Liver (tissue), 9 donors: ENCODE data around the gene IRF6. TPM values are rescaled to one million over a fixed set of nuclear protein-coding genes. Genes with fewer than 3 reads are reported as not detected.
A peak's percentile ranks its signal among the peaks of the same experiment; 100 is the strongest.

ENCODE experiments used
- DNase-seq: peaks from one replicate; pipeline ENCODE4 v3.0.0-alpha.2; 2017; ENCODE audit warnings: low spot score
- H3K27ac ChIP-seq, 2 donors: one replicate each; pipeline ENCODE4 v1.7.0; 2013; ENCODE audit warnings: inconsistent platforms in 2 of 2, low read length in 2 of 2, control low read depth in 1 of 2, low read depth in 1 of 2, mild to moderate bottlenecking in 1 of 2
- H3K27me3 ChIP-seq, 4 donors: one replicate each; pipeline versions ENCODE4 v1.6.1 to v1.7.0; 2013; ENCODE audit warnings: low read length in 3 of 4, inconsistent platforms in 1 of 4, mild to moderate bottlenecking in 1 of 4, moderate library complexity in 1 of 4; ENCODE audit not compliant: control insufficient read depth in 4 of 4, insufficient read depth in 4 of 4
- H3K36me3 ChIP-seq, 4 donors: one replicate each; pipeline versions ENCODE4 v1.6.1 to v1.7.0; 2013; ENCODE audit warnings: low read length in 3 of 4, mild to moderate bottlenecking in 3 of 4, low read depth in 1 of 4, moderate library complexity in 1 of 4; ENCODE audit not compliant: control insufficient read depth in 4 of 4, insufficient read depth in 3 of 4
- H3K4me1 ChIP-seq, 4 donors: one replicate each; pipeline versions ENCODE4 v1.6.1 to v1.7.0; 2013; ENCODE audit warnings: low read length in 3 of 4, mild to moderate bottlenecking in 3 of 4, moderate library complexity in 1 of 4; ENCODE audit not compliant: control insufficient read depth in 4 of 4, insufficient read depth in 4 of 4
- H3K4me3 ChIP-seq, 3 donors: one replicate each; pipeline versions ENCODE4 v1.6.1 to v1.7.0; 2013; ENCODE audit warnings: low read length in 3 of 3, control low read depth in 1 of 3, low read depth in 1 of 3, mild to moderate bottlenecking in 1 of 3
- H3K9ac ChIP-seq, 2 donors: one replicate each; pipeline ENCODE4 v1.7.0; 2013; ENCODE audit warnings: low read length in 2 of 2, mild to moderate bottlenecking in 2 of 2, moderate library complexity in 2 of 2, control low read depth in 1 of 2, low read depth in 1 of 2
- H3K9me3 ChIP-seq, 4 donors: one replicate each; pipeline versions ENCODE4 v1.6.1 to v1.7.0; 2013; ENCODE audit warnings: low read length in 3 of 4; ENCODE audit not compliant: control insufficient read depth in 4 of 4
- EGR1 ChIP-seq, 2 donors: IDR thresholded peaks; 2 replicates each; pipeline ENCODE4 v1.6.1; 2016 to 2018; ENCODE audit warnings: antibody characterized with exemption in 2 of 2, low read depth in 2 of 2
- FOXA2 ChIP-seq: IDR thresholded peaks from 2 replicates; pipeline ENCODE4 v1.6.1; 2016; ENCODE audit warnings: antibody characterized with exemption
- GABPA ChIP-seq, 2 donors: IDR thresholded peaks in 1 of 2; conservative IDR thresholded peaks in 1 of 2; 2 replicates each; pipeline ENCODE4 v1.6.1; 2016; ENCODE audit warnings: antibody characterized with exemption in 2 of 2, mild to moderate bottlenecking in 1 of 2, moderate library complexity in 1 of 2
- HNF4A ChIP-seq, 2 donors: conservative IDR thresholded peaks; 2 replicates each; pipeline ENCODE4 v1.6.1; 2016; ENCODE audit warnings: antibody characterized with exemption in 2 of 2, mild to moderate bottlenecking in 2 of 2
- HNF4G ChIP-seq: IDR thresholded peaks from 2 replicates; pipeline ENCODE4 v1.6.1; 2016; ENCODE audit warnings: antibody characterized with exemption
- JUND ChIP-seq, 2 donors: IDR thresholded peaks; 2 replicates each; pipeline ENCODE4 v1.6.1; 2016; ENCODE audit warnings: antibody characterized with exemption in 2 of 2
- RAD21 ChIP-seq, 2 donors: IDR thresholded peaks; 2 replicates each; pipeline ENCODE4 v1.6.1; 2016; ENCODE audit warnings: antibody characterized with exemption in 2 of 2, mild to moderate bottlenecking in 2 of 2
- RXRA ChIP-seq, 2 donors: IDR thresholded peaks; 2 replicates each; pipeline ENCODE4 v1.6.1; 2017 to 2018; ENCODE audit warnings: antibody characterized with exemption in 2 of 2, mild to moderate bottlenecking in 1 of 2
- SP1 ChIP-seq: IDR thresholded peaks from 2 replicates; pipeline ENCODE4 v1.6.1; 2018; ENCODE audit warnings: antibody characterized with exemption, mild to moderate bottlenecking
- TAF1 ChIP-seq: conservative IDR thresholded peaks from 2 replicates; pipeline ENCODE4 v1.6.1; 2016; ENCODE audit warnings: antibody characterized with exemption, mild to moderate bottlenecking
- YY1 ChIP-seq: IDR thresholded peaks from 2 replicates; pipeline ENCODE4 v1.6.1; 2016; ENCODE audit warnings: antibody characterized with exemption, mild to moderate bottlenecking
- WGBS: extraction: QIAGEN DNeasy Blood & Tissue Kit; methylation state at CpG from one replicate; pipeline ENCODE4 v1.1.7; 2013; 5-methylcytosine and 5-hydroxymethylcytosine counted together
- polyA plus RNA-seq, 2 donors: library from polyadenylated mRNA; stranded (reverse) in 1 of 2; unstranded in 1 of 2; fragments of 200-250 nt in 1 of 2; fragments of >200 nt in 1 of 2; fragmentation: Nextera tagmentation in 1 of 2; extraction: Ambion mirVana in 1 of 2; gene quantifications; one replicate each; pipeline versions ENCODE4 v1.2.1 to v1.2.3, GENCODE V29; 2013 to 2015
- total RNA-seq, 2 donors: library from RNA; depleted of rRNA; stranded (reverse); fragments of >200 nt; gene quantifications; one replicate each; pipeline ENCODE4 v1.2.3, GENCODE V29; 2014
- TF ChIP-seq, protein P1 (sequence below): IDR thresholded peaks from 2 replicates; pipeline ENCODE4 v1.6.1; 2016; ENCODE audit warnings: antibody characterized with exemption, mild to moderate bottlenecking
- TF ChIP-seq, protein P2 (sequence below): IDR thresholded peaks from 2 replicates; pipeline ENCODE4 v1.6.1; 2016; ENCODE audit warnings: antibody characterized with exemption
- TF ChIP-seq, protein P3 (sequence below): fragments of 150-350 bp; IDR thresholded peaks from 2 replicates; pipeline ENCODE4 v1.5.1; 2017; ENCODE audit warnings: improper control_type of control experiment, low read depth, low read length; ENCODE audit not compliant: missing input control
- TF ChIP-seq, protein P4 (sequence below): IDR thresholded peaks from 2 replicates; pipeline ENCODE4 v1.6.1; 2016; ENCODE audit warnings: antibody characterized with exemption
- donor health status: healthy.
- donor health status: healthy.
- donor health status: healthy.
- donor health status: healthy.
- donor health status: healthy.

Gene IRF6
- total and polyA plus RNA-seq, 4 donors: 0.51 to 29.3 (median 14.3) TPM

DNA sequence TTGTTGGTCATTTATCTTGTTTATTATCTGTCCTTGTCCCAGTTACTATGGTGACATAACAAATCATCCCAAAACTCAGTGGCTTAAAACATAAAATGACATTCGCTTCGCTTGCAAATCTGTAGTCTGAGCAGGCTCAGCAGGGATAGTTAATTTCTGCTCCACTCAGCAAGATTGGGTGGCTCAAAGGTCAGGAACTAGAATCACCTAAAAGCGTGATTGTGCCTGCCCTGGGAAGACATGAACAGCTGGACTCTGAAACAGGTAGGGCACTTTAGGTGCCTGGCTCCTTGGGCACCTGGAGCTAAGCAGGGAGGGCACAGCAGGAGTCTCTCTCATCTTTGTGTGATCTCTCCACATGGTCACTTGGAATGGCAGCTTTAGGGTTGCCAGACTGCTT lies 64.7 kb downstream of the IRF6 start:
- DNase-seq: no peak
- Histone ChIP-seq H3K36me3 (peaks cover 0 to 9% (median 3%) of the 10 kb centered on the region in 4 donors), H3K4me1 (peaks cover 0 to 40% (median 34%) of the 10 kb centered on the region in 4 donors), H3K27me3 (no peaks in the 10 kb centered on the region), H3K4me3 (no peak overlapping the region), H3K9me3 (no peaks in the 10 kb centered on the region), H3K27ac (peak overlapping the region; percentile 77 to 78), H3K9ac (no peak overlapping the region)
- WGBS: 36% methylated on average over 3 of the region's 3 CpGs
- peak; percentile 38 for TF ChIP-seq YY1
- TF ChIP-seq SP1: peak; percentile 69
- TF ChIP-seq, protein P1, sequence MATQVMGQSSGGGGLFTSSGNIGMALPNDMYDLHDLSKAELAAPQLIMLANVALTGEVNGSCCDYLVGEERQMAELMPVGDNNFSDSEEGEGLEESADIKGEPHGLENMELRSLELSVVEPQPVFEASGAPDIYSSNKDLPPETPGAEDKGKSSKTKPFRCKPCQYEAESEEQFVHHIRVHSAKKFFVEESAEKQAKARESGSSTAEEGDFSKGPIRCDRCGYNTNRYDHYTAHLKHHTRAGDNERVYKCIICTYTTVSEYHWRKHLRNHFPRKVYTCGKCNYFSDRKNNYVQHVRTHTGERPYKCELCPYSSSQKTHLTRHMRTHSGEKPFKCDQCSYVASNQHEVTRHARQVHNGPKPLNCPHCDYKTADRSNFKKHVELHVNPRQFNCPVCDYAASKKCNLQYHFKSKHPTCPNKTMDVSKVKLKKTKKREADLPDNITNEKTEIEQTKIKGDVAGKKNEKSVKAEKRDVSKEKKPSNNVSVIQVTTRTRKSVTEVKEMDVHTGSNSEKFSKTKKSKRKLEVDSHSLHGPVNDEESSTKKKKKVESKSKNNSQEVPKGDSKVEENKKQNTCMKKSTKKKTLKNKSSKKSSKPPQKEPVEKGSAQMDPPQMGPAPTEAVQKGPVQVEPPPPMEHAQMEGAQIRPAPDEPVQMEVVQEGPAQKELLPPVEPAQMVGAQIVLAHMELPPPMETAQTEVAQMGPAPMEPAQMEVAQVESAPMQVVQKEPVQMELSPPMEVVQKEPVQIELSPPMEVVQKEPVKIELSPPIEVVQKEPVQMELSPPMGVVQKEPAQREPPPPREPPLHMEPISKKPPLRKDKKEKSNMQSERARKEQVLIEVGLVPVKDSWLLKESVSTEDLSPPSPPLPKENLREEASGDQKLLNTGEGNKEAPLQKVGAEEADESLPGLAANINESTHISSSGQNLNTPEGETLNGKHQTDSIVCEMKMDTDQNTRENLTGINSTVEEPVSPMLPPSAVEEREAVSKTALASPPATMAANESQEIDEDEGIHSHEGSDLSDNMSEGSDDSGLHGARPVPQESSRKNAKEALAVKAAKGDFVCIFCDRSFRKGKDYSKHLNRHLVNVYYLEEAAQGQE: peak; percentile 24
- TF ChIP-seq RAD21 (IDR thresholded peaks at IDR 0.05): peak in 1 of 2 donors; percentile 44
- TF ChIP-seq, protein P2, sequence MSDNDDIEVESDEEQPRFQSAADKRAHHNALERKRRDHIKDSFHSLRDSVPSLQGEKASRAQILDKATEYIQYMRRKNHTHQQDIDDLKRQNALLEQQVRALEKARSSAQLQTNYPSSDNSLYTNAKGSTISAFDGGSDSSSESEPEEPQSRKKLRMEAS: no peak
- TF ChIP-seq GABPA (IDR thresholded peaks at IDR 0.05 in 1 of 2, conservative IDR thresholded peaks at IDR 0.05 in 1 of 2): no peak
- TF ChIP-seq HNF4A (conservative IDR thresholded peaks at IDR 0.05): peak; percentile 85 to 93
- no peak for TF ChIP-seq TAF1
- peak in 1 of 2 donors; percentile 38 for TF ChIP-seq JUND (IDR thresholded peaks at IDR 0.05)
- TF ChIP-seq EGR1 (IDR thresholded peaks at IDR 0.05; ENCODE audit: low read depth in 2 of 2): no peak
- no peak for TF ChIP-seq FOXA2
- TF ChIP-seq, protein P3, sequence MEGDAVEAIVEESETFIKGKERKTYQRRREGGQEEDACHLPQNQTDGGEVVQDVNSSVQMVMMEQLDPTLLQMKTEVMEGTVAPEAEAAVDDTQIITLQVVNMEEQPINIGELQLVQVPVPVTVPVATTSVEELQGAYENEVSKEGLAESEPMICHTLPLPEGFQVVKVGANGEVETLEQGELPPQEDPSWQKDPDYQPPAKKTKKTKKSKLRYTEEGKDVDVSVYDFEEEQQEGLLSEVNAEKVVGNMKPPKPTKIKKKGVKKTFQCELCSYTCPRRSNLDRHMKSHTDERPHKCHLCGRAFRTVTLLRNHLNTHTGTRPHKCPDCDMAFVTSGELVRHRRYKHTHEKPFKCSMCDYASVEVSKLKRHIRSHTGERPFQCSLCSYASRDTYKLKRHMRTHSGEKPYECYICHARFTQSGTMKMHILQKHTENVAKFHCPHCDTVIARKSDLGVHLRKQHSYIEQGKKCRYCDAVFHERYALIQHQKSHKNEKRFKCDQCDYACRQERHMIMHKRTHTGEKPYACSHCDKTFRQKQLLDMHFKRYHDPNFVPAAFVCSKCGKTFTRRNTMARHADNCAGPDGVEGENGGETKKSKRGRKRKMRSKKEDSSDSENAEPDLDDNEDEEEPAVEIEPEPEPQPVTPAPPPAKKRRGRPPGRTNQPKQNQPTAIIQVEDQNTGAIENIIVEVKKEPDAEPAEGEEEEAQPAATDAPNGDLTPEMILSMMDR: no peak
- TF ChIP-seq HNF4G: peak; percentile 67
- TF ChIP-seq, protein P4, sequence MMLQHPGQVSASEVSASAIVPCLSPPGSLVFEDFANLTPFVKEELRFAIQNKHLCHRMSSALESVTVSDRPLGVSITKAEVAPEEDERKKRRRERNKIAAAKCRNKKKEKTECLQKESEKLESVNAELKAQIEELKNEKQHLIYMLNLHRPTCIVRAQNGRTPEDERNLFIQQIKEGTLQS: no peak
- peak; percentile 78 to 81 for TF ChIP-seq RXRA (IDR thresholded peaks at IDR 0.05)

DNA sequence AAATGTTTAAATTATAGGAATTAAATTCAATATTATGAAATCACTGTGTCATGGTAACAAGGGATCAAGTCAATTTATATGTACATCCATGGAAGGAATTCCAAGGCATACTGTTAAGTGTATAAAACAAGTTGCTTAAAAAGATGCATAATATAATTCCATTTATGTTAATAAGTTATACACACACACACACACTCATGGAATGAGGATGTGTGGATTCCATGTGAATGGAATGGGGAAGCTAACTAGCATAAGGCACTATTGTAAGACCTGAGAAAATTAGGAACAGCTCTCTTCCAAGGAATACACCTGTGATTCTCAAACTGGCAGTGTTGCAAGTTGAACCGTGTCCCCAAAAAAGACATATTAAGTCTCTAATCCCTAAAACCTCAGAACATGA lies 67.7 kb downstream of the IRF6 start:
- H3K9ac ChIP-seq: no peak overlapping the region
- H3K4me3 ChIP-seq: no peak overlapping the region
- 95% methylated on average over 1 of the region's 1 CpG for WGBS
- H3K27ac ChIP-seq: no peak overlapping the region
- TF ChIP-seq HNF4G (no peak), RXRA (IDR thresholded peaks at IDR 0.05) (no peak), RAD21 (IDR thresholded peaks at IDR 0.05) (no peak), SP1 (no peak), GABPA (IDR thresholded peaks at IDR 0.05 in 1 of 2, conservative IDR thresholded peaks at IDR 0.05 in 1 of 2) (no peak), YY1 (no peak), JUND (IDR thresholded peaks at IDR 0.05) (no peak), TAF1 (no peak)
- TF ChIP-seq, protein P3: no peak
- no peaks in the 10 kb centered on the region for H3K9me3 ChIP-seq
- peaks cover 0 to 47% (median 37%) of the 10 kb centered on the region in 4 donors for H3K4me1 ChIP-seq
- H3K36me3 ChIP-seq: peaks cover 0 to 25% (median 13%) of the 10 kb centered on the region in 4 donors
- H3K27me3 ChIP-seq: no peaks in the 10 kb centered on the region
- DNase-seq: no peak
